CD14-positive monocyte (primary cell): Measurements from ENCODE around the gene PDE8A. TPM values are rescaled to one million over a fixed set of nuclear protein-coding genes. Genes with fewer than 3 reads are reported as not detected.

Experiments
- DNase-seq, 3 donors: peaks; one replicate each; pipeline ENCODE4 v3.0.0-alpha.2; 2011 to 2022
- H2AFZ ChIP-seq: 2 replicates; pipeline ENCODE4 v1.6.0; 2012; ENCODE audit warnings: mild to moderate bottlenecking, low read depth, low read length, inconsistent platforms; ENCODE audit not compliant: insufficient read depth, poor library complexity, severe bottlenecking
- H3K27ac ChIP-seq, 2 donors: 1 replicate in 1 of 2; 2 replicates in 1 of 2; pipeline ENCODE4 v1.5.1; 2012 to 2013; ENCODE audit warnings: low read length in 2 of 2, control low read depth in 1 of 2, inconsistent platforms in 1 of 2, low read depth in 1 of 2, mild to moderate bottlenecking in 1 of 2
- H3K27me3 ChIP-seq, 2 donors: one replicate each; pipeline versions ENCODE4 v1.6.0 to v1.6.1; 2011 to 2013; ENCODE audit warnings: low read length in 2 of 2; ENCODE audit not compliant: control insufficient read depth in 2 of 2, insufficient read depth in 2 of 2
- H3K36me3 ChIP-seq, 2 donors: replicated peaks in 1 of 2; 1 replicate in 1 of 2; 2 replicates in 1 of 2; pipeline versions ENCODE4 v1.5.1 to v1.6.1; 2012 to 2013; ENCODE audit warnings: low read length in 2 of 2, control low read depth in 1 of 2, inconsistent platforms in 1 of 2, mild to moderate bottlenecking in 1 of 2; ENCODE audit not compliant: insufficient read depth in 2 of 2, control insufficient read depth in 1 of 2
- H3K4me1 ChIP-seq, 2 donors: 1 replicate in 1 of 2; 2 replicates in 1 of 2; pipeline versions ENCODE4 v1.5.1 to v1.6.1; 2012 to 2013; ENCODE audit warnings: low read length in 2 of 2, control low read depth in 1 of 2, inconsistent platforms in 1 of 2, mild to moderate bottlenecking in 1 of 2, moderate library complexity in 1 of 2; ENCODE audit not compliant: insufficient read depth in 2 of 2, control insufficient read depth in 1 of 2
- H3K4me2 ChIP-seq: replicated peaks from 2 replicates; pipeline ENCODE3; 2012; ENCODE audit warnings: low read length, moderate library complexity, mild to moderate bottlenecking; ENCODE audit not compliant: poor library complexity, severe bottlenecking; ENCODE audit errors: extremely low read depth
- H3K4me3 ChIP-seq, 3 experiments: fragments of 200-600 bp in 1 of 3; sonication (generic) in 1 of 3; replicated peaks in 1 of 3; 1 replicate in 2 of 3; 2 replicates in 1 of 3; pipeline ENCODE4 v1.5.1; 2011 to 2013; ENCODE audit warnings: low read length in 3 of 3, mild to moderate bottlenecking in 3 of 3, control low read depth in 2 of 3, low read depth in 2 of 3, inconsistent platforms in 1 of 3, moderate library complexity in 1 of 3
- H3K79me2 ChIP-seq: 2 replicates; pipeline ENCODE4 v1.6.0; 2012; ENCODE audit warnings: mild to moderate bottlenecking, control low read depth, inconsistent platforms, low read length, moderate library complexity; ENCODE audit not compliant: insufficient read depth
- H3K9ac ChIP-seq: 2 replicates; pipeline ENCODE4 v1.6.0; 2017; ENCODE audit warnings: low read length, mild to moderate bottlenecking; ENCODE audit not compliant: insufficient read depth, poor library complexity, severe bottlenecking
- H3K9me3 ChIP-seq, 2 donors: replicated peaks in 1 of 2; 1 replicate in 1 of 2; 2 replicates in 1 of 2; pipeline versions ENCODE4 v1.5.1 to v1.6.1; 2012 to 2013; ENCODE audit warnings: low read length in 2 of 2, control low read depth in 1 of 2; ENCODE audit not compliant: control insufficient read depth in 1 of 2, insufficient read depth in 1 of 2
- H4K20me1 ChIP-seq: 2 replicates; pipeline ENCODE4 v1.6.0; 2012; ENCODE audit warnings: mild to moderate bottlenecking, low read length, control low read depth, moderate library complexity; ENCODE audit not compliant: insufficient read depth
- H3K27ac Mint-ChIP-seq, 7 donors: one replicate each; pipeline ENCODE4 v1.8.0; 2020; ENCODE audit warnings: mild to moderate bottlenecking in 7 of 7, mixed read lengths in 7 of 7, moderate library complexity in 6 of 7, inconsistent platforms in 2 of 7
- H3K27me3 Mint-ChIP-seq, 3 donors: one replicate each; pipeline ENCODE4 v1.8.0; 2021 to 2022; ENCODE audit warnings: low read depth in 3 of 3, mild to moderate bottlenecking in 3 of 3, mixed read lengths in 3 of 3, moderate library complexity in 3 of 3, inconsistent platforms in 1 of 3
- H3K36me3 Mint-ChIP-seq, 2 donors: one replicate each; pipeline ENCODE4 v1.8.0; 2020; ENCODE audit warnings: mixed read lengths in 2 of 2, inconsistent platforms in 1 of 2, mild to moderate bottlenecking in 1 of 2
- H3K4me1 Mint-ChIP-seq: one replicate; pipeline ENCODE4 v1.8.0; 2020; ENCODE audit warnings: mild to moderate bottlenecking, mixed read lengths
- H3K4me3 Mint-ChIP-seq, 2 donors: one replicate each; pipeline ENCODE4 v1.8.0; 2020; ENCODE audit warnings: mild to moderate bottlenecking in 2 of 2, mixed read lengths in 2 of 2, moderate library complexity in 1 of 2
- H3K9me3 Mint-ChIP-seq, 7 donors: one replicate each; pipeline ENCODE4 v1.8.0; 2020 to 2022; ENCODE audit warnings: mixed read lengths in 7 of 7, mild to moderate bottlenecking in 6 of 7, moderate library complexity in 6 of 7, inconsistent platforms in 2 of 7
- CTCF ChIP-seq: fragments of 200-600 bp; IDR thresholded peaks from one replicate; pipeline ENCODE4 v1.8.0; 2022; ENCODE audit warnings: antibody characterized with exemption, mild to moderate bottlenecking
- WGBS: methylation state at CpG from one replicate; pipeline ENCODE4 v1.1.5; 2013; ENCODE audit warnings: missing lambda C conversion rate; ENCODE audit not compliant: insufficient coverage; 5-methylcytosine and 5-hydroxymethylcytosine counted together
- intact Hi-C, 2 donors: fragments of 100-400 bp; cut with micrococcal nuclease; formaldehyde crosslinking; loops; one replicate each; pipeline versions ENCODE4 v1.15.0 to v1.15.1; 2023
- polyA plus RNA-seq, 3 donors: library from polyadenylated mRNA; depleted of rRNA in 1 of 3; unstranded in 2 of 3; stranded (reverse) in 1 of 3; fragments of 300-500 nt in 2 of 3; fragments of >200 nt in 1 of 3; fragmentation: Illumina TruSeq in 2 of 3; gene quantifications; 1 replicate in 2 of 3; 2 replicates in 1 of 3; pipeline ENCODE4 v1.2.3, GENCODE V29; 2012 to 2021

The PDE8A gene
- polyA plus RNA-seq, 3 donors, result 2.8 to 33.4 (median 4.9) TPM

- Mint-ChIP-seq H3K36me3 (no peaks in the 10 kb centered on the region), H3K27ac (no peak overlapping the region), H3K27me3 (peaks cover 3 to 7% (median 4%) of the 10 kb centered on the region in 3 donors), H3K4me1 (peaks cover 4% of the 10 kb centered on the region), H3K9me3 (peaks cover 2 to 17% (median 6%) of the 10 kb centered on the region in 7 donors), H3K4me3 (no peak overlapping the region)
- Histone ChIP-seq H3K27ac (no peak overlapping the region), H2AFZ (no peak overlapping the region), H3K36me3 (no peaks in the 10 kb centered on the region), H3K9me3 (peaks cover 0 to 6% of the 10 kb centered on the region in 2 donors), H3K4me1 (no peaks in the 10 kb centered on the region), H4K20me1 (no peaks in the 10 kb centered on the region), H3K9ac (no peak overlapping the region), H3K4me2 (no peak overlapping the region), H3K27me3 (no peaks in the 10 kb centered on the region), H3K79me2 (no peaks in the 10 kb centered on the region), H3K4me3 (no peak overlapping the region)
- TF ChIP-seq CTCF, result no peak
- WGBS, result 100% methylated on average over 1 of the region's 3 CpGs
- intact Hi-C loops, result no loop called here
- no peak for DNase-seq
Measured at GRCh38 chr15:85151861-85152260, 170.2 kb downstream of the PDE8A start.

- Histone ChIP-seq H3K9ac (no peak overlapping the region), H4K20me1 (no peaks in the 10 kb centered on the region), H3K4me1 (no peaks in the 10 kb centered on the region), H3K36me3 (no peaks in the 10 kb centered on the region), H3K9me3 (peaks cover 0 to 6% of the 10 kb centered on the region in 2 donors), H3K79me2 (no peaks in the 10 kb centered on the region), H3K27ac (no peak overlapping the region), H3K27me3 (no peaks in the 10 kb centered on the region), H3K4me2 (no peak overlapping the region), H3K4me3 (no peak overlapping the region), H2AFZ (no peak overlapping the region)
- Mint-ChIP-seq H3K4me3 (no peak overlapping the region), H3K27ac (no peak overlapping the region), H3K9me3 (peaks cover 2 to 17% (median 6%) of the 10 kb centered on the region in 7 donors), H3K4me1 (peaks cover 4% of the 10 kb centered on the region), H3K27me3 (peaks cover 4 to 6% (median 5%) of the 10 kb centered on the region in 3 donors), H3K36me3 (no peaks in the 10 kb centered on the region)
- TF ChIP-seq CTCF, result no peak
- WGBS, result no CpG with 5 or more reads among the region's 2 CpGs
- intact Hi-C loops, result no loop called here
- DNase-seq, result no peak
Measured at GRCh38 chr15:85154061-85154460, 172.4 kb downstream of the PDE8A start.
